ENCODE measurements around the gene SLMAP. TPM values are rescaled to one million over a fixed set of nuclear protein-coding genes. Genes with fewer than 3 reads are reported as not detected.

SLMAP gene
- total and polyA plus RNA-seq, 5 experiments from 2014 or later = 19.6 to 70.6 (median 24.5) TPM

- POLR2A ChIA-PET = no interaction called here
- H3K27ac Mint-ChIP-seq = no peak overlapping the region
- H3K36me3 Mint-ChIP-seq = peaks cover 4 to 43% (median 20%) of the 10 kb centered on the region in 3 donors
- H3K9me3 Mint-ChIP-seq = no peaks in the 10 kb centered on the region
- H3K27me3 Mint-ChIP-seq = no peaks in the 10 kb centered on the region
- no peak overlapping the region for H3K4me3 Mint-ChIP-seq
- DNase-seq (no peak), ATAC-seq (no peak)
- no peaks in the 10 kb centered on the region for H3K4me1 Mint-ChIP-seq
These were observed 134.8 kb downstream of the SLMAP start for GRCh38 chr3:57890874-57891273.

GRCh38 chr3:57892423-57892822 lies 136.3 kb downstream of the SLMAP start:
- no peak overlapping the region for H3K4me3 Mint-ChIP-seq
- no peak overlapping the region for H3K27ac Mint-ChIP-seq
- no peaks in the 10 kb centered on the region for H3K9me3 Mint-ChIP-seq

GRCh38 chr3:57893156-57893555 lies 137.0 kb downstream of the SLMAP start:
- no peak overlapping the region for H3K27ac Mint-ChIP-seq
- no peaks in the 10 kb centered on the region for H3K4me1 Mint-ChIP-seq
- H3K4me3 Mint-ChIP-seq = no peak overlapping the region
- no peak for ATAC-seq
- H3K9me3 Mint-ChIP-seq = no peaks in the 10 kb centered on the region
- H3K36me3 Mint-ChIP-seq = peaks cover 0 to 48% (median 16%) of the 10 kb centered on the region in 3 donors
- POLR2A ChIA-PET = no interaction called here
- no peak for DNase-seq
- no peaks in the 10 kb centered on the region for H3K27me3 Mint-ChIP-seq

More at GRCh38 chr3:57892423-57892822, 136.3 kb downstream of the SLMAP start:
- ATAC-seq (no peak), DNase-seq (no peak)
- H3K4me1 Mint-ChIP-seq = no peaks in the 10 kb centered on the region
- no peaks in the 10 kb centered on the region for H3K27me3 Mint-ChIP-seq
- POLR2A ChIA-PET = no interaction called here
- peaks cover 0 to 44% (median 21%) of the 10 kb centered on the region in 3 donors for H3K36me3 Mint-ChIP-seq

DNA sequence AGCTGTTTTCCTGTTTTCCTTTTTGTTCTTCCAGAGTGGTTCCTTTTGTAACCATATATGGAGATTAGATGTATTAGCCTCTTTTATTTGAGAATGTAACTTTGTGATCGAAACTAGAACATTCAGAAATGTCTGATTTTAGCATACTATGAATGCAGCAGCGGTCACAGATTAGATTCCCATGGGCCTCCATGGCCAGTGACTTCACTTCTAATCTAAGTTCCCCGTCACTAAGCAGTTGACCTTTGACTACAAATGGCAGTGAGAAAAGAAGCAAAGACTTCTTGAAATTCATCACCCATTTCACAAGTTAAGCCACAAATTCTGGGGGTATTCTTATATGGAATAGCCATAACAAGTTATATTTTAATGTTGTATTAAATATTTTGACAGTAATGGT lies 137.6 kb downstream of the SLMAP start:
- POLR2A ChIA-PET = no interaction called here
- H3K36me3 Mint-ChIP-seq = peaks cover 0 to 53% (median 16%) of the 10 kb centered on the region in 3 donors
- no peak for DNase-seq
- H3K27ac Mint-ChIP-seq = no peak overlapping the region
- no peaks in the 10 kb centered on the region for H3K27me3 Mint-ChIP-seq
- H3K4me3 Mint-ChIP-seq = no peak overlapping the region
- no peak for ATAC-seq
- no peaks in the 10 kb centered on the region for H3K9me3 Mint-ChIP-seq
- H3K4me1 Mint-ChIP-seq = no peaks in the 10 kb centered on the region

DNA sequence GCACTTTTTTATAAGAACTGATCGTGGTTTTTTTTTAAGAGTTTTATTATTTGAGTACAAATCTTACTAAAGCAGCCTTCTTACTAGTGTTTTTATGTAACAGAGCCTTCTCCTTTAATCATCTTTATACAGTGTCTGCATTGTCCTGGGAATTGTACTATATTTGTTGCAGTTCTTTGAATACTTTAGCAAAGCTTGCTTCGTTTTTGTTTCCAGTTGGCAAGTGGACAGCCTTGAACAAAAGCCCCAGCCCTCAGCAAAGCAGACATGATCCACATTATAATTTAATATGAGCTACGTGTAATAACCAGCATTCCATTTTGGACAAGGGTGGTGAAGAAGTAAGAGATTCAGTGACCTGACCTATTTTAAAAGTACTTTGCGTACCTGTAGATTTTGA lies 139.9 kb downstream of the SLMAP start:
- Mint-ChIP-seq H3K9me3 (no peaks in the 10 kb centered on the region), H3K27me3 (no peaks in the 10 kb centered on the region), H3K36me3 (peaks cover 0 to 61% (median 16%) of the 10 kb centered on the region in 3 donors), H3K4me3 (no peak overlapping the region), H3K4me1 (no peaks in the 10 kb centered on the region), H3K27ac (no peak overlapping the region)
- POLR2A ChIA-PET = no interaction called here
- no peak for ATAC-seq
- DNase-seq = no peak

- Mint-ChIP-seq H3K9me3 (no peaks in the 10 kb centered on the region), H3K36me3 (peaks cover 0 to 62% (median 21%) of the 10 kb centered on the region in 3 donors), H3K4me1 (no peaks in the 10 kb centered on the region), H3K4me3 (no peak overlapping the region), H3K27me3 (no peaks in the 10 kb centered on the region), H3K27ac (peak overlapping the region in 1 of 10 donors; percentile 4)
- DNase-seq (no peak), ATAC-seq (no peak)
- POLR2A ChIA-PET = no interaction called here
These were observed 140.6 kb downstream of the SLMAP start for GRCh38 chr3:57896691-57897090.

GRCh38 chr3:57900786-57901185 lies 144.7 kb downstream of the SLMAP start:
- no peaks in the 10 kb centered on the region for H3K4me1 Mint-ChIP-seq
- no peaks in the 10 kb centered on the region for H3K27me3 Mint-ChIP-seq
- H3K9me3 Mint-ChIP-seq = no peaks in the 10 kb centered on the region
- H3K4me3 Mint-ChIP-seq = no peak overlapping the region
- H3K27ac Mint-ChIP-seq = peak overlapping the region in 1 of 10 donors; percentile 37
- POLR2A ChIA-PET = no interaction called here
- ATAC-seq (no peak), DNase-seq (no peak)
- H3K36me3 Mint-ChIP-seq = peaks cover 0 to 80% (median 18%) of the 10 kb centered on the region in 3 donors

GRCh38 chr3:57903124-57903890 lies 147.2 kb downstream of the SLMAP start:
- no peak for ATAC-seq
- POLR2A ChIA-PET = no interaction called here

GRCh38 chr3:57910990-57911389 lies 154.9 kb downstream of the SLMAP start:
- no peaks in the 10 kb centered on the region for H3K27me3 Mint-ChIP-seq
- ATAC-seq = no peak
- H3K36me3 Mint-ChIP-seq = peaks cover 11 to 86% (median 38%) of the 10 kb centered on the region in 3 donors
- no peaks in the 10 kb centered on the region for H3K9me3 Mint-ChIP-seq
- no peaks in the 10 kb centered on the region for H3K4me1 Mint-ChIP-seq
- POLR2A ChIA-PET = no interaction called here
- H3K4me3 Mint-ChIP-seq = no peak overlapping the region
- H3K27ac Mint-ChIP-seq = peak overlapping the region in 1 of 10 donors; percentile 24
- DNase-seq = peak in 7 of 10 donors; percentile 1 to 65 (median 16)

More at GRCh38 chr3:57903124-57903890, 147.2 kb downstream of the SLMAP start:
- Mint-ChIP-seq H3K27me3 (no peaks in the 10 kb centered on the region), H3K4me1 (no peaks in the 10 kb centered on the region), H3K4me3 (no peak overlapping the region), H3K36me3 (peaks cover 0 to 76% (median 17%) of the 10 kb centered on the region in 3 donors), H3K9me3 (no peaks in the 10 kb centered on the region), H3K27ac (no peak overlapping the region)
- DNase-seq = no peak

GRCh38 chr3:57911593-57911992 lies 155.5 kb downstream of the SLMAP start:
- DNase-seq (no peak), ATAC-seq (no peak)
- Mint-ChIP-seq H3K27ac (no peak overlapping the region), H3K27me3 (no peaks in the 10 kb centered on the region), H3K36me3 (peaks cover 16 to 87% (median 44%) of the 10 kb centered on the region in 3 donors), H3K4me1 (no peaks in the 10 kb centered on the region), H3K4me3 (no peak overlapping the region), H3K9me3 (no peaks in the 10 kb centered on the region)
- POLR2A ChIA-PET = no interaction called here

DNA sequence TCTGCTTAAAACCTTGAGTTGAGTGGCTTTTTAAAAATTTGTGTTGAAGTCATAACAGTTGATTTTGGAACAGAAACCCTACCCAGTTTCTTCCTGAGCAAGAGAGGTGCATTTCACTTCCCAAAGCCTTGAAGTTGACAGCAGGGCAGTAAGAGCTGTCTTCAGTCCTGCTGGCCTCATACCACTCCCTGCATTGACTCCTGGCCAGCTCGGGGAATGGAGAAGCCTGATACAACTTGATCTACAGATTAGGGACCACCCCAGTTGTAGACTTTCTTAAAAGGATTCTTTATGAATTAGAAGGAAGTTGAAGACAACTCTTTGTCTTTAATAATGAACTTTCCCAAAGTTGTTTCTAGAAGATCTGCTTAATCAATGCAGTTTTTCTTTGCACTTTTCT lies 161.5 kb downstream of the SLMAP start:
- H3K4me1 Mint-ChIP-seq = no peaks in the 10 kb centered on the region
- ATAC-seq (no peak), DNase-seq (no peak)
- no peak overlapping the region for H3K4me3 Mint-ChIP-seq
- no peaks in the 10 kb centered on the region for H3K9me3 Mint-ChIP-seq
- H3K27ac Mint-ChIP-seq = no peak overlapping the region
- no peaks in the 10 kb centered on the region for H3K27me3 Mint-ChIP-seq
- POLR2A ChIA-PET = no interaction called here
- peaks cover 18 to 91% (median 48%) of the 10 kb centered on the region in 3 donors for H3K36me3 Mint-ChIP-seq

GRCh38 chr3:57918123-57918837 lies 162.2 kb downstream of the SLMAP start:
- Mint-ChIP-seq H3K36me3 (peaks cover 22 to 94% (median 48%) of the 10 kb centered on the region in 3 donors), H3K9me3 (no peaks in the 10 kb centered on the region), H3K27ac (peak overlapping the region in 1 of 10 donors; percentile 71), H3K27me3 (no peaks in the 10 kb centered on the region), H3K4me3 (no peak overlapping the region), H3K4me1 (no peaks in the 10 kb centered on the region)
- POLR2A ChIA-PET = no interaction called here
- no peak for ATAC-seq
- no peak for DNase-seq

DNA sequence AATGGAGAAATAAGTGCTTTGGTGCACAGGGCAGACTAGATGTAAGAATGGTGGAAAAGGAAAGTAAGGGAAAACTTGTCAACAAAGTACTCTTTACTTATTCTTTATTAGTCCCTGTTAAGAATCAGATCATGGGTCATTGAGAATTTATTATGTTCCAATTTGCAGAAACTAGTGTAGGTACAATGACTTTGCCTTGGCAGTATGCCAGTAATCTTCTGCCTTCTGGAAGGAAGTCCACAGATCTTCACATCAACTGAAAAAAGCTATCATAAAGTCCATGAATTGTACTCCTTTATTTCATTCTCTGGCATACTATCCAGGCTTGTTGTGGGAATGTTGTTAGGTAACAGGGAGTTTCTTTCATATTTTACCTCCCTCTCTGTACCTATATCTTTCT lies 163.9 kb downstream of the SLMAP start:
- POLR2A ChIA-PET = no interaction called here
- no peak overlapping the region for H3K4me3 Mint-ChIP-seq
- H3K27ac Mint-ChIP-seq = no peak overlapping the region
- H3K4me1 Mint-ChIP-seq = no peaks in the 10 kb centered on the region
- H3K27me3 Mint-ChIP-seq = no peaks in the 10 kb centered on the region
- peaks cover 22 to 96% (median 39%) of the 10 kb centered on the region in 3 donors for H3K36me3 Mint-ChIP-seq
- DNase-seq (no peak), ATAC-seq (no peak)
- H3K9me3 Mint-ChIP-seq = no peaks in the 10 kb centered on the region
